ENCODE measurements around the gene KCNMA1. TPM values are rescaled to one million over a fixed set of nuclear protein-coding genes. Genes with fewer than 3 reads are reported as not detected.

KCNMA1 gene
- total RNA-seq, 1 experiment from 2014 or later = 143 TPM

GRCh38 chr10:77016855-77017254, 620.8 kb downstream of the KCNMA1 start:
- TF ChIP-seq CTCF (conservative IDR thresholded peaks at IDR 0.05; ENCODE audit: low read depth, low read length) = no peak
- no peak for TF ChIP-seq EZH2phosphoT487 (IDR thresholded peaks at IDR 0.05; ENCODE audit: borderline replicate concordance, low read length)
- TF ChIP-seq EZH2 (IDR thresholded peaks at IDR 0.05; ENCODE audit: low read length, unreplicated experiment) = no peak
- peak overlapping the region; percentile 55 for H3K4me2 ChIP-seq (ENCODE audit: low read length)
- H3K9me2 ChIP-seq (replicated peaks; ENCODE audit: low read length) = no peaks in the 10 kb centered on the region
- peak overlapping the region; percentile 4 for H3K4me3 ChIP-seq (ENCODE audit: low read length)
- no peaks in the 10 kb centered on the region for H3K79me2 ChIP-seq (ENCODE audit: low read length)
- H2AFZ ChIP-seq (ENCODE audit: low read length) = no peak overlapping the region
- no peaks in the 10 kb centered on the region for H3K9me3 ChIP-seq (ENCODE audit: low read length)
- no TSS peak for BruUV-seq (replicated peaks)
- H3K27me3 ChIP-seq (ENCODE audit: low read length) = no peaks in the 10 kb centered on the region
- no peaks in the 10 kb centered on the region for H3K36me3 ChIP-seq (ENCODE audit: low read depth, low read length)
- peaks cover 9% of the 10 kb centered on the region for H3F3A ChIP-seq (ENCODE audit: low read length, unreplicated experiment)
- ChIA-PET POLR2A (ENCODE audit: unreplicated experiment) (interaction anchor here (0.6 to 0.7 kb wide), 4 partner anchors 26 to 390 kb away, joined by 3 read pairs; no protein-coding TSS in a partner anchor), CTCF (interaction anchor here (0.9 to 2.1 kb wide), 3 partner anchors 12 to 95 kb away, joined by 3 to 6 read pairs (median 4); no protein-coding TSS in a partner anchor)
- H3K4me1 ChIP-seq (ENCODE audit: insufficient read depth, low read length) = peaks cover 22% of the 10 kb centered on the region
- ATAC-seq = peak; percentile 45
- H4K20me1 ChIP-seq (ENCODE audit: low read length) = no peaks in the 10 kb centered on the region
- peak overlapping the region; percentile 59 for H3K27ac ChIP-seq (ENCODE audit: low read length)
- intact Hi-C loops (cut with micrococcal nuclease) = no loop called here
- no peak for DNase-seq
- peak overlapping the region; percentile 0; the same call in 1 of the 2 replicates for H3K9ac ChIP-seq (ENCODE audit: low read length)

GRCh38 chr10:77016278-77016815, 621.3 kb downstream of the KCNMA1 start:
- BruUV-seq (replicated peaks) = no TSS peak
- H3K4me1 ChIP-seq (ENCODE audit: insufficient read depth, low read length) = peaks cover 22% of the 10 kb centered on the region
- no peaks in the 10 kb centered on the region for H3K27me3 ChIP-seq (ENCODE audit: low read length)
- DNase-seq = peak; percentile 99
- H3K9me3 ChIP-seq (ENCODE audit: low read length) = no peaks in the 10 kb centered on the region
- ChIA-PET CTCF (interaction anchor here (0.6 to 2.1 kb wide), 4 partner anchors 11 to 489 kb away, joined by 3 to 6 read pairs (median 4); no protein-coding TSS in a partner anchor), POLR2A (ENCODE audit: unreplicated experiment) (interaction anchor here (0.6 to 0.7 kb wide), 5 partner anchors 30 to 723 kb away, joined by 3 to 6 read pairs (median 3); no protein-coding TSS in a partner anchor)
- peaks cover 9% of the 10 kb centered on the region for H3F3A ChIP-seq (ENCODE audit: low read length, unreplicated experiment)
- peak overlapping the region; percentile 4 for H3K4me3 ChIP-seq (ENCODE audit: low read length)
- TF ChIP-seq CTCF (conservative IDR thresholded peaks at IDR 0.05; ENCODE audit: low read depth, low read length) (no peak), EZH2phosphoT487 (IDR thresholded peaks at IDR 0.05; ENCODE audit: borderline replicate concordance, low read length) (no peak), EZH2 (IDR thresholded peaks at IDR 0.05; ENCODE audit: low read length, unreplicated experiment) (no peak)
- peak; percentile 83 for ATAC-seq
- no peak overlapping the region for H2AFZ ChIP-seq (ENCODE audit: low read length)
- H3K79me2 ChIP-seq (ENCODE audit: low read length) = no peaks in the 10 kb centered on the region
- peak overlapping the region; percentile 55 for H3K4me2 ChIP-seq (ENCODE audit: low read length)
- peak overlapping the region; percentile 59 for H3K27ac ChIP-seq (ENCODE audit: low read length)
- no peaks in the 10 kb centered on the region for H3K36me3 ChIP-seq (ENCODE audit: low read depth, low read length)
- H4K20me1 ChIP-seq (ENCODE audit: low read length) = no peaks in the 10 kb centered on the region
- H3K9me2 ChIP-seq (replicated peaks; ENCODE audit: low read length) = no peaks in the 10 kb centered on the region
- H3K9ac ChIP-seq (ENCODE audit: low read length) = peak overlapping the region; percentile 0; the same call in 1 of the 2 replicates
- intact Hi-C loops (cut with micrococcal nuclease) = no loop called here

- Histone ChIP-seq H3F3A (ENCODE audit: low read length, unreplicated experiment) (peaks cover 9% of the 10 kb centered on the region), H4K20me1 (ENCODE audit: low read length) (no peaks in the 10 kb centered on the region), H3K4me1 (ENCODE audit: insufficient read depth, low read length) (peaks cover 22% of the 10 kb centered on the region), H3K9me2 (replicated peaks; ENCODE audit: low read length) (no peaks in the 10 kb centered on the region), H3K79me2 (ENCODE audit: low read length) (no peaks in the 10 kb centered on the region), H3K4me2 (ENCODE audit: low read length) (no peak overlapping the region), H3K9me3 (ENCODE audit: low read length) (no peaks in the 10 kb centered on the region), H3K9ac (ENCODE audit: low read length) (no peak overlapping the region), H3K27me3 (ENCODE audit: low read length) (no peaks in the 10 kb centered on the region), H3K4me3 (ENCODE audit: low read length) (no peak overlapping the region), H3K36me3 (ENCODE audit: low read depth, low read length) (no peaks in the 10 kb centered on the region), H2AFZ (ENCODE audit: low read length) (no peak overlapping the region), H3K27ac (ENCODE audit: low read length) (no peak overlapping the region)
- CTCF ChIA-PET = interaction anchor here (2.1 kb wide), 1 partner anchor 10 kb away, joined by 6 read pairs; no protein-coding TSS in a partner anchor
- TF ChIP-seq CTCF (conservative IDR thresholded peaks at IDR 0.05; ENCODE audit: low read depth, low read length) = no peak
- no peak for TF ChIP-seq EZH2 (IDR thresholded peaks at IDR 0.05; ENCODE audit: low read length, unreplicated experiment)
- TF ChIP-seq EZH2phosphoT487 (IDR thresholded peaks at IDR 0.05; ENCODE audit: borderline replicate concordance, low read length) = no peak
- ATAC-seq (no peak), DNase-seq (no peak)
- BruUV-seq (replicated peaks) = no TSS peak
- POLR2A ChIA-PET (ENCODE audit: unreplicated experiment) = no interaction called here
- intact Hi-C loops (cut with micrococcal nuclease) = no loop called here
These were observed 622.2 kb downstream of the KCNMA1 start for GRCh38 chr10:77015360-77015759.

All from PC-3 (cell line).